GM12878 (cell line): ENCODE data around the gene SLF2. TPM values are rescaled to one million over a fixed set of nuclear protein-coding genes. Genes with fewer than 3 reads are reported as not detected.

Experiments
- ATAC-seq: fragments of 200-7000 bp; cut with Tn5 transposase; 3 replicates; pipeline ENCODE4 v1.9.1; 2020; ENCODE audit warnings: mild to moderate bottlenecking, moderate library complexity
- BruUV-seq: library from RNA; stranded (reverse); fragments of 400-500 nt; replicated peaks from 2 replicates; lab custom pipeline; 2021; lab: Mats Ljungman, UMichigan
- CTCF ChIA-PET: fragments of 300-600 bp; sonication (Branson Sonifier 250); formaldehyde crosslinking; extraction: SDS; loops from one replicate; lab custom pipeline; 2021; ENCODE audit warnings: inconsistent platforms; lab: Yijun Ruan, JAX
- POLR2A ChIA-PET: fragments of 350-600 bp; formaldehyde crosslinking; extraction: SDS; loops from one replicate; lab custom pipeline; 2021; ENCODE audit warnings: inconsistent platforms; lab: Charles Lee
- RAD21 ChIA-PET: fragments of 300-600 bp; sonication (Branson Sonifier 250); formaldehyde crosslinking; loops from one replicate; lab custom pipeline; 2023; ENCODE audit warnings: antibody characterized with exemption; ENCODE audit not compliant: unreplicated experiment; lab: Charles Lee
- SMC1A ChIA-PET: fragments of 300-600 bp; sonication (Branson Sonifier 250); formaldehyde crosslinking; loops from one replicate; lab custom pipeline; 2023; ENCODE audit not compliant: unreplicated experiment, uncharacterized antibody; lab: Charles Lee
- DNase-seq: peaks from one replicate; pipeline ENCODE4 v3.0.0-alpha.2; 2011; ENCODE audit warnings: low read depth, low spot score
- FAIRE-seq: peaks from 3 replicates; lab custom pipeline; 2011; peaks lifted over from hg19 to GRCh38; lab: Jason Lieb, UNC
- H2AFZ ChIP-seq: 2 replicates; pipeline ENCODE4 v1.6.0; 2011; ENCODE audit warnings: low read depth, low read length, control low read depth; ENCODE audit not compliant: control insufficient read depth
- H3K27ac ChIP-seq: 2 replicates; pipeline ENCODE4 v1.5.1; 2011; ENCODE audit warnings: control low read depth; ENCODE audit not compliant: control insufficient read depth, insufficient read depth
- H3K27me3 ChIP-seq, 2 experiments: replicated peaks in 1 of 2; 2 replicates each; pipeline versions ENCODE4 v1.6.0 to v1.6.1; 2011; ENCODE audit warnings: low read length in 1 of 2; ENCODE audit not compliant: control insufficient read depth in 2 of 2, insufficient read depth in 2 of 2
- H3K36me3 ChIP-seq, 2 experiments: 2 replicates each; pipeline ENCODE4 v1.5.1; 2011; ENCODE audit warnings: low read length in 1 of 2; ENCODE audit not compliant: control insufficient read depth in 2 of 2, insufficient read depth in 2 of 2
- H3K4me1 ChIP-seq: 2 replicates; pipeline ENCODE4 v1.6.1; 2011; ENCODE audit warnings: mild to moderate bottlenecking, low read length, moderate library complexity, mixed read lengths; ENCODE audit not compliant: control insufficient read depth, insufficient read depth
- H3K4me2 ChIP-seq: 2 replicates; pipeline ENCODE4 v1.6.0; 2011; ENCODE audit warnings: control low read depth; ENCODE audit not compliant: control insufficient read depth, insufficient read depth
- H3K4me3 ChIP-seq: fragments of 200-600 bp; sonication (generic); 2 replicates; pipeline ENCODE4 v1.5.1; 2016
- H3K79me2 ChIP-seq: 2 replicates; pipeline ENCODE4 v1.6.0; 2011; ENCODE audit warnings: low read length; ENCODE audit not compliant: control insufficient read depth, insufficient read depth
- H3K9ac ChIP-seq: 2 replicates; pipeline ENCODE4 v1.8.0; 2011; ENCODE audit warnings: low read length, control low read depth, mixed read lengths; ENCODE audit not compliant: control insufficient read depth, insufficient read depth
- H3K9me3 ChIP-seq: replicated peaks from 3 replicates; pipeline ENCODE4 v1.5.1; 2011; ENCODE audit warnings: mild to moderate bottlenecking, low read length; ENCODE audit not compliant: control insufficient read depth, insufficient read depth
- H4K20me1 ChIP-seq: 2 replicates; pipeline ENCODE4 v1.6.0; 2011; ENCODE audit not compliant: control insufficient read depth, insufficient read depth
- CTCF ChIP-seq, 3 experiments: IDR thresholded peaks in 2 of 3; conservative IDR thresholded peaks in 1 of 3; 2 replicates each; pipeline ENCODE4 v1.5.1; 2011; ENCODE audit warnings: low read depth in 3 of 3, low read length in 3 of 3, mild to moderate bottlenecking in 3 of 3, control low read depth in 2 of 3, moderate library complexity in 2 of 3, inconsistent platforms in 1 of 3, mixed read lengths in 1 of 3; ENCODE audit not compliant: control insufficient read depth in 2 of 3, insufficient read depth in 1 of 3; ENCODE audit errors: extremely low read depth in 1 of 3
- IRF5 ChIP-seq: fragments of 450-650 bp; IDR thresholded peaks from 2 replicates; pipeline ENCODE4 v1.6.1; 2017; ENCODE audit warnings: borderline replicate concordance
- WGBS: methylation state at CpG from one replicate; pipeline ENCODE4 v1.1.6; 2016; ENCODE audit warnings: low lambda C conversion rate; ENCODE audit not compliant: insufficient replicate concordance, insufficient coverage; ENCODE audit errors: missing lambda C conversion rate; 5-methylcytosine and 5-hydroxymethylcytosine counted together
- in situ Hi-C: fragments of 300-500 bp; cut with MboI; formaldehyde crosslinking; loops from 9 replicates; pipeline ENCODE4 v1.14.3; 2018; ENCODE audit warnings: mixed read lengths
- intact Hi-C: fragments of 100-400 bp; cut with micrococcal nuclease; formaldehyde crosslinking; loops from one replicate; pipeline ENCODE4 v1.14.2; 2022; ENCODE audit not compliant: unreplicated experiment
- polyA plus RNA-seq, 11 experiments: library from polyadenylated mRNA; depleted of rRNA in 4 of 11; unstranded in 6 of 11; stranded (reverse) in 5 of 11; fragments of >200 nt; fragmentation: Nextera tagmentation in 4 of 11; fragmentation: Illumina TruSeq in 1 of 11; extraction: Ambion mirVana in 4 of 11; extraction: Trizol in 1 of 11; gene quantifications; 1 replicate in 1 of 11; 2 replicates in 10 of 11; pipeline versions ENCODE4 v1.2.1 to v1.2.3, GENCODE V29; 2011 to 2016; ENCODE audit warnings: inconsistent platforms in 2 of 11, missing spikeins in 2 of 11, low read depth in 1 of 11
- total RNA-seq, 4 experiments: library from RNA; depleted of rRNA in 3 of 4; stranded (reverse); fragments of >200 nt in 3 of 4; fragmentation: Illumina TruSeq in 1 of 4; extraction: Trizol in 1 of 4; gene quantifications; 2 replicates each; pipeline versions ENCODE4 v1.2.1 to v1.2.3, GENCODE V29; 2013 to 2021

The SLF2 gene
- total and polyA plus RNA-seq, 10 of the 15 experiments (the other 5 are each of a cell fraction or from before 2014, with no cell fraction given): 3.0 to 25.2 (median 17.9) TPM

- H3K4me3 ChIP-seq: no peak overlapping the region
- peaks cover 13% of the 10 kb centered on the region for H3K4me1 ChIP-seq
- RAD21 ChIA-PET: interaction anchor here (0.5 kb wide), 1 partner anchor 20 kb away, joined by 3 read pairs; no protein-coding TSS in a partner anchor
- H3K27ac ChIP-seq: no peak overlapping the region
- H3K9ac ChIP-seq: no peak overlapping the region
- DNase-seq (no peak), FAIRE-seq (no peak), ATAC-seq (no peak)
- POLR2A ChIA-PET: interaction anchor here (0.5 kb wide), 1 partner anchor 1270 kb away, joined by 3 read pairs; no protein-coding TSS in a partner anchor
- H3K27me3 ChIP-seq: no peaks in the 10 kb centered on the region
- H2AFZ ChIP-seq: no peak overlapping the region
- H4K20me1 ChIP-seq: no peaks in the 10 kb centered on the region
- SMC1A ChIA-PET: no interaction called here
- H3K9me3 ChIP-seq: no peaks in the 10 kb centered on the region
- TSS peak; percentile 44 for BruUV-seq
- in situ Hi-C loops (no loop called here), intact Hi-C loops (no loop called here)
- no peak overlapping the region for H3K4me2 ChIP-seq
- 70% methylated on average over 10 of the region's 10 CpGs for WGBS
- peaks cover 14% of the 10 kb centered on the region in 2 experiments for H3K36me3 ChIP-seq
- peak; percentile 28 to 45 (median 32); a peak in 5 of 6 replicates for TF ChIP-seq CTCF (IDR thresholded peaks at IDR 0.05 in 2 of 3, conservative IDR thresholded peaks at IDR 0.05 in 1 of 3; ENCODE audit: control insufficient read depth in 2 of 3, extremely low read depth in 1 of 3, insufficient read depth in 1 of 3, low read depth in 3 of 3, low read length in 3 of 3)
- no peak for TF ChIP-seq IRF5
- CTCF ChIA-PET: interaction anchor here (0.9 to 5.4 kb wide), 2 partner anchors 18 to 21 kb away, joined by 3 to 28 read pairs; no protein-coding TSS in a partner anchor
- H3K79me2 ChIP-seq: peaks cover 12% of the 10 kb centered on the region
Measured at GRCh38 chr10:100993986-100994708, 81.4 kb downstream of the SLF2 start.
